GM04503 (cell line): ENCODE results near the gene RIPOR3.
"Not testable (repeated sequence)": the region's sequence is repeated elsewhere in the genome, so short reads cannot be mapped to it uniquely, and the experiment has no call there.

ENCODE experiments used
- DNase-seq: peaks from one replicate; pipeline ENCODE4 v3.0.0-alpha.2; 2012; ENCODE audit warnings: low read depth

The RIPOR3 gene

GRCh38 chr20:50574586-50574985 is 116.8 kb downstream of the RIPOR3 start:
- no peak for DNase-seq

DNA sequence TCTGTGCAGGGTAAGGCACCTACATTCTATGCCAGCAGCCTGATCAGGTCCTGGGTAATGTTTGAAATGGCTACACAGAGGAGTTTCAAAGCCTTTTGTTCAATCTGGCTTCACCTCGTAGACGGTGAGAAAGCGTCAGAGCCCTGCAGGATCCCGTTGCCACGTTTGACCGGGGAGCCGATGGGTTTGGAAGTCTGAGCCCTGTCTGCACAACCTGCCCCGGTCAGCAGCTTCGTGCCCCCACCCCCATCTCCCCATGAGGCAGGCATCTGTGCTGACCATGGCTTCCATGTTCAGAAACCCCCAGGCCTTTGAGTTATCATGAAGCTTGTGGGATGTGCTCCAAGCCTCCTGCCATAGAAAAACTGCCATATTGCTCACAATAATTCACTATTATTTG is 117.2 kb downstream of the RIPOR3 start:
- no peak for DNase-seq

DNA sequence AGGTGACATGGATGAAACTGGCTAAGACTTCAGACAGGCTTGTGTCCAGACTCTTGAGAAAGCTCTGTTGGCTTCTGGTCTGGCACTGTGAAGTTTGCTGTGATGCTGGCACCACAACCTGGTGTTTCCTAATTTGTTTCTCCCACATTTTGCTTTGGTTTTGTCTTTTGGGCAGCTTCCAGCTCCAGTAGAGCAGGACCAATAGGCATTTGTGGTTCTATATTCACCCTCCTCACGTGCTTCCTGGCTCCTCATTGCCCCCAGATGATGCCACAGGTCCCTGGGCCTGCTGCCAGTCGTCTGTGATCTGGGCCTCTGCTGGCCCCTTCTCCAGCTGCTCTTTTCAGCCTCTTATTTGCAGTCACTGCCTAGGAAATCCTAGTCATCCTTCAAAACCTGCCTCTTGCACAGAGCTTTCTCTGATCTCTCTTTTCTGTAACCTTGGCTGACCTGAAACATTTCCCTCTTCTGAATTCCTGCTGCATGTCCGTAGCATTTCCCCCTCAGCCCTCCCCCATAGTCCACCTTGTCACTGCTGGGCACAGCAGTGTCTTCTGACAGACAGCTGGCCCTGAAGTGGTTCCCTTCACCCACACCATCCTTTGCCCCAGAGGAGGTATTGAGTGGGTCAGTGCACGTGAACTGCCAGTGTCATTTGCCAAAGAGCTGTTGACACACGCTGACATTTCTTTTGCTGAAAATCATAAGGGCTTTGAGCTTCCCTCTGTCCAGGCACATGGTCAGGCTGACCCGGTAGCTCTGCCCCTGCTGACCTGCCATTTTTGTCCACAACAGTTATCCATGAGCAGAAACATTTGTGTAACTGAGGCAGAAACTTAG is 118.2 kb downstream of the RIPOR3 start:
- DNase-seq: peak; percentile 83

DNA sequence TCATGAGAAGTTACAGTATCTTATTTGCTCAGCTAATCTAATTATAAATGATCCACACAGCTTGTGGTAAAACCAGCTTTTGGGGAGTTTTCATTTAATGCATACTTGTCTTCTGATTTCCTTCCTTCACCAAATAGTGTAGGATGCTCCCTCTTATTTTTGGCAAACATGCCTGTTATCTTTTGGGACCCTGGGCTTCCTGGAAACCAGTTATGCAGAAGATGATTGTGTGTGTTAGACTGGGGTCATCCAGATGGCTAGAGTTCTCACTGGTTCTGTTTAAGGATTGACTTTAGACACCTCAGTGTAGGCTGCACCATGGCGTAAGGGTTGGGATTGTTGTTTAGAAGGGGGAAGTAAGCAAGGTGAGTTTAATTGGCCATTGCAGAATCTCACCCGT is 119.9 kb downstream of the RIPOR3 start:
- no peak for DNase-seq

- no peak for DNase-seq
Observed at GRCh38 chr20:50569864-50570836, 121.2 kb downstream of the RIPOR3 start.

GRCh38 chr20:50569487-50569863 is 121.9 kb downstream of the RIPOR3 start:
- not testable (repeated sequence) for DNase-seq

GRCh38 chr20:50568549-50568942 is 122.8 kb downstream of the RIPOR3 start:
- no peak for DNase-seq

- DNase-seq: no peak
Observed at GRCh38 chr20:50567860-50568548, 123.3 kb downstream of the RIPOR3 start.

GRCh38 chr20:50565871-50566270 is 125.5 kb downstream of the RIPOR3 start:
- DNase-seq: no peak

- no peak for DNase-seq
Observed at GRCh38 chr20:50565383-50565782, 126.0 kb downstream of the RIPOR3 start.

DNA sequence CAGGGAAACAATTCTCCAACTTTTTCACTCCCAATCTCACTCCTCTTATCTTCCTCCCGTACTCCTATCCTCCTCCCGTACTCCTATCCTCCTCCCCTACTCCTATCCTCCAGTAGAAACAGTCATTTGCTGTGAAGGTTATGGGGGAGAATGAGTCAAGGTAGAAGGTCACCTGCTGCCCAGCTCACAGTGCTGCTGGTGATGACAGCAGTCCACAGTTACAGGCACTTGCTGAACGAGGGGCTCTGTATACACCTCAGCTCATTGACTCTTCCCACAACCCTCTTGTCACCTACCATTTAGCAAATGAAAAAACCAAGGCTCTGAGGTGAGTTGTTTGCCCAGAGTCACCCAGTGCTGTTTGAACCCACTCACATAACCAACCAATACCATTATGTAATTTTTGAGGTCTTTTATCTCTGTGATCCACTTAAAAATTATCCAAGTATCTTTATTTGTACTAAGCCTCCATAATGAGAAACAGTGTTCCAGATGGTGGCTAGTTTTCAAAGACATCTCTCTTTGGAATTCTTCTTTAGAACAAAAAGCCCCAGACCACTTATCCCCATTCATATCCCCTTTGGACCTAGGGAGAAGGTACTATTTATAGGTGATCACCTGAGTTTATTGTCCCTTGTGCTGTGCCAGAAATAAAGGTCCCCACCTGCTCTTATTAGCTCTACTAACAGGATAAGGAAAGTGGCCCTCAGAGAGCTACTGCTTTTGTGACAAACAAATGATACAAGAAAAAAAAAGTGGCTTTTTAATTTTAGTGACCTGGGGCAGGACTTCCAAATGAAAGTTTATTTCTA is 128.0 kb downstream of the RIPOR3 start:
- no peak for DNase-seq

- no peak for DNase-seq
Observed at GRCh38 chr20:50562262-50562701, 129.1 kb downstream of the RIPOR3 start.

GRCh38 chr20:50561379-50562078 is 129.8 kb downstream of the RIPOR3 start:
- DNase-seq: peak; percentile 81

GRCh38 chr20:50560867-50561266 is 130.5 kb downstream of the RIPOR3 start:
- no peak for DNase-seq

DNA sequence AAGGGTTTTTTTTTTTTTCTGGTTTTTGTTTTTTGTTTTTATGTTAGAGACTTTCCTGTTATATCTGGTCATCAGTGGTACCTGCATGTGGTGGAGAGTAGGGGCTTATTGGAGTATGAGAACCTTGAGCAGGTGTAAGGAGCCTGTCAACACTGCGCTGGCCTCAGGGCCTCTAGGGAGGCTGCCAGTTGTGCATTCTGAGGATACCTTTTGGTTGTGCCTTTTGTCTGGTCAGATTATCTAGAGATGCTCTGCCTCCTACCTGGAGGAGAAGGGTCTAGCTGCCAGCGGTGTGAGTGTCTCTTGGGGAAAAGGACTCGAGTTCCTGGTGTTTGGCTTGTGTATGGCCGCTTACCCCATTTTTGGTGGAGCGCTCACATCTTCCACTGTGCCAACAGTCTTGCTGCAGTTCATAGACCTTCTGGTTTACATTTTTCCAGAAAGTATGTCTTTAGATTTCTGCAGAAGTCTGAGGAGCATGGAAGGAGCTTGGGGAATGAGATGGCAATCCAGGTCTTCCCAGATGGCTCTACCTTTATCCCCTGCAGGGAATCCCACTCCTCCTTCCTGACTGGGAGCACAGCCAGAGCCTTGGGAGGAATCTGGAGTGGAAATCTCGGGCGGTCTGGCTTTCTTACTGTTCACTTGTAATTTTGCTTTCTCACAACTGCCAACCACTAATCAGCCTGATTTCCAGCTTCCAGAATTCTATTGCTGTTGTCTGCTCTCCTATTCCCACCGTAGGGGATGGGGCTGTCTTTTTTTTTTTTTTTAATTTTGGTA is 131.3 kb downstream of the RIPOR3 start:
- no peak for DNase-seq

- no peak for DNase-seq
Observed at GRCh38 chr20:50559149-50559548, 132.2 kb downstream of the RIPOR3 start.

- DNase-seq: peak; percentile 57
Observed at GRCh38 chr20:50558483-50558925, 132.8 kb downstream of the RIPOR3 start.

DNA sequence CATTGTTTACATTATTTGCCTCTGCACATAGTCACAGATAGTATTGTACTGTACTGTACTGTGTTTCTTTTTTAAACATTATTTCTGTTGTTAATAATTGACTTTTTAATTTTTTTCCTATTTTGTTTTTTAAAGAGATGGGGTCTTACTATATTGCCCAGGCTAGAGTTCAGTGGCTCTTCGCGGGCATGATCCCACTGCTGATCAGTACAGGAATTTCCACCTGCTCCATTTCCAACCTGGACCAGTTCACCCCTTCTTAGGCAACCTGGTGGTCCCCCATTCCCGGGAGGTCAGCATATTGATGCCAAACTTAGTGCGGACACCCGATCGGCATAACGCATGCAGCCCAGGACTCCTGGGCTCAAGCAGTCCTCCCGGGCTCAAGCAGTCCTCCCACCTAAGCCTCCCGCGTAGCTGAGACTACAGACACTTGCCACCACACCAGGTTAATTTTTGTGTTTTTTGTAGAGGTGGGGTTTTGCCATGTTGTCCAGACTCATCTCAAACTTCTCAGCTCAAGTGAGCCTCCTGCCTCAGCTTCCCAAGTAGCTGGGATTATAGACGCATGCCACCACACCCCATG is 133.7 kb downstream of the RIPOR3 start:
- DNase-seq: no peak

GRCh38 chr20:50555662-50556061 is 135.7 kb downstream of the RIPOR3 start:
- DNase-seq: no peak
